ENCODE measurements around the gene ZDHHC6. TPM values are rescaled to one million over a fixed set of nuclear protein-coding genes. Genes with fewer than 3 reads are reported as not detected.
"Not testable (repeated sequence)": the region's sequence is repeated elsewhere in the genome, so short reads cannot be mapped to it uniquely, and the experiment has no call there.

ZDHHC6 gene
- total RNA-seq, 2 donors from 2014 or later, result 45.4 to 56.2 TPM

DNA sequence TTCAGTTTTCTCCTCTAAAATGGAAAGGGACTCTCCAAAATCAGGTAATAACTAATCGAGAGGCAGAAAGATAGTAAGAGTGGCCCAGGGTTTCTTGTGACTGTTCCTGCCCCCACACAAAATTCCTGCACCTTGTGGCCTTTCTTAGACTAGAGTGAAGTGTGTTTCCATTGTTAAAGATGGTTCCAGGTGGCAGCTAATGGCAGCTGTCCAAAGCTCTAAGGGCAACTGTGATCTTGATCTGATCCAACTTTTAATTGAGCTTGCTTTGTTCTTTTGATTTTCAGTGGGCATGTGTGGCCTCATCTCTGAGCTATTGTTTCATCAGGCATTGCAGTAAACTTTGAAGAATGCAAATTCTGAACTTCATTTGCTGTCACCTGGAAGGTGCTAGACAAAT is 53.4 kb downstream of the ZDHHC6 start:
- Mint-ChIP-seq H3K27ac (peak overlapping the region; percentile 67), H3K9me3 (no peaks in the 10 kb centered on the region), H3K4me1 (peaks cover 30% of the 10 kb centered on the region), H3K36me3 (ENCODE audit: low read depth) (peaks cover 15% of the 10 kb centered on the region), H3K27me3 (no peaks in the 10 kb centered on the region), H3K4me3 (no peak overlapping the region)
- no peak for ATAC-seq (replicated peaks)

DNA sequence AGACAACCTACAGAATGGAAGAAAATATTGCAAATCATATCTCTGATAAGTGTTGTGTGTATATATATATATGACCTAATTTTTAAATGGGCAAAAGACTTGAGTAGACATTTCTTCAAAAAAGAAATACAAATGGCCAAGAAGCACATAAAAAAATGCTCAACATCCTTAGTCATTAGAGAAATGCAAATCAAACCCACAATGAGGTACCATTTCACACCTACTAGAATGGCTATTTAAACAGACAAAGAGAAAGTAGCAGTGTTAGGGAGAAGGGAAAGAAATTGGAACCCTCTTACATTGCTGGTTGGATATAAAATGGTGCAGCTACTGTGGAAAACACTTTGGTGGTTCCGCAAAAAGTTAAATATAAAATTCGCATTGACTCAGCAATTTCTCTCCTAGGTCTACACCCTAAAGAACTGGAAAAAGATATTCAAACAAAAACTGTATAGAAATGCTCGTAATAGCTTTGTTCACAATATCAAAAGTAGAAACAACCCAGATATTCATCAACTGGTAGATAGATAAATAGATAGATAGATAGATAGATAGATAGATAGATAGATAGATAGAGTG is 56.5 kb downstream of the ZDHHC6 start:
- peak; percentile 27 for ATAC-seq (replicated peaks)
- peaks cover 48% of the 10 kb centered on the region for H3K4me1 Mint-ChIP-seq
- no peaks in the 10 kb centered on the region for H3K9me3 Mint-ChIP-seq
- peak overlapping the region; percentile 78 for H3K27ac Mint-ChIP-seq
- H3K27me3 Mint-ChIP-seq, result no peaks in the 10 kb centered on the region
- H3K36me3 Mint-ChIP-seq (ENCODE audit: low read depth), result peaks cover 39% of the 10 kb centered on the region
- H3K4me3 Mint-ChIP-seq, result peak overlapping the region; percentile 73

DNA sequence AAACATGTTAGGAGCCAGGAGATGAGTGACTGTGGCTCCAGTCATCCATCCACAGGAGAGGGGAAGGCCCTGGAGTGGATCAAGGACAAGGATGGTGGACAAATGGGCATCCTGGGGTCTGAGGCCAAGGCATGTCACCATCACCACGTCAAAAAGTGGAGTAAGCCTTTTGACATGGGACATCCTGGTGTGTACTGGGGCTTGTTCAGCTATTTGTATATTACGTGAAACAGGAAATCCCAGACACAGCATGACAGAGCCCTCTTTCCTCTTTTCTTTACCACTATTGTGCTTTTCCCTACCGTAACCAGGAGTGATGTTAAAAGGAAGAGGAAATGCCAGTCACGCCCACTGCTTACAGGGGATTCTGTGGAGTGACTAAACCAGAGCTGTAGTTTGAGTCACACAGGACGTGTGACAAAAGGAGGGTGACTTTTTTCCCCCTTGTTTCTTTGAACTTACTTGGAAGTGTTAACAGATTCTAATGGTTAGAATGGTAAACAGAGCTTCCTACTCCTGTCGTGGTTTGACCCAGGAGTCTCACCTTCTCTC is 57.4 kb downstream of the ZDHHC6 start:
- Mint-ChIP-seq H3K27me3 (no peaks in the 10 kb centered on the region), H3K4me3 (peak overlapping the region; percentile 73), H3K27ac (peak overlapping the region; percentile 78), H3K4me1 (peaks cover 56% of the 10 kb centered on the region), H3K36me3 (ENCODE audit: low read depth) (peaks cover 47% of the 10 kb centered on the region), H3K9me3 (no peaks in the 10 kb centered on the region)
- peak; percentile 93 for ATAC-seq (replicated peaks)

DNA sequence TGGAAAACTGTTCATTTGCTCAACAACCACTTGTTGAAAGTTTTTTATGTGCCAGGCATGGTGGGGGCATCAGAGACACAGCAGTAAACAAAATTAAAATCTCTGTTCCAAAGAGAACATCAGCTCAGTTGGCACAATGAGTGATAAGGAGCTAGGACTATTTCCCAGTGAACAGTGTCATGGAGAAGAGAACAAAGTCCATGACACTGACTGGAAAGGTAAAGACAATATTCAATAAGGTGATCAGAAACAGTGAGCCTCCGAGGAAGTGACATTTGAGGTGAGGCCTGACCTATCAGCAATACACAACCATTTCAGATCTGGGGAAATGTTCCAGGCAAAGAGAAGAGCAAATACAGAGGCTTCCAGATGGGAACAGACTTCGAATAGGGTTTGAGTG is 58.2 kb downstream of the ZDHHC6 start:
- peak overlapping the region; percentile 78 for H3K27ac Mint-ChIP-seq
- H3K9me3 Mint-ChIP-seq, result no peaks in the 10 kb centered on the region
- H3K4me1 Mint-ChIP-seq, result peaks cover 62% of the 10 kb centered on the region
- H3K27me3 Mint-ChIP-seq, result no peaks in the 10 kb centered on the region
- H3K4me3 Mint-ChIP-seq, result peak overlapping the region; percentile 73
- ATAC-seq (replicated peaks), result no peak
- peaks cover 51% of the 10 kb centered on the region for H3K36me3 Mint-ChIP-seq (ENCODE audit: low read depth)

GRCh38 chr10:112388056-112388455 is 58.7 kb downstream of the ZDHHC6 start:
- not testable (repeated sequence) for H3K27me3 Mint-ChIP-seq; H3K9me3 Mint-ChIP-seq; ATAC-seq (replicated peaks)
- peaks cover 51% of the 10 kb centered on the region for H3K36me3 Mint-ChIP-seq (ENCODE audit: low read depth)
- H3K27ac Mint-ChIP-seq, result peak overlapping the region; percentile 78
- peak overlapping the region; percentile 73 for H3K4me3 Mint-ChIP-seq
- peaks cover 64% of the 10 kb centered on the region for H3K4me1 Mint-ChIP-seq

GRCh38 chr10:112385201-112385600 is 61.5 kb downstream of the ZDHHC6 start:
- no peaks in the 10 kb centered on the region for H3K27me3 Mint-ChIP-seq
- peak overlapping the region; percentile 51 for H3K4me3 Mint-ChIP-seq
- no peaks in the 10 kb centered on the region for H3K9me3 Mint-ChIP-seq
- peaks cover 67% of the 10 kb centered on the region for H3K36me3 Mint-ChIP-seq (ENCODE audit: low read depth)
- H3K27ac Mint-ChIP-seq, result peak overlapping the region; percentile 80
- no peak for ATAC-seq (replicated peaks)
- H3K4me1 Mint-ChIP-seq, result peaks cover 63% of the 10 kb centered on the region

GRCh38 chr10:112384141-112384540 is 62.6 kb downstream of the ZDHHC6 start:
- Mint-ChIP-seq H3K9me3 (no peaks in the 10 kb centered on the region), H3K4me1 (peaks cover 63% of the 10 kb centered on the region), H3K36me3 (ENCODE audit: low read depth) (peaks cover 78% of the 10 kb centered on the region), H3K27me3 (no peaks in the 10 kb centered on the region), H3K27ac (peak overlapping the region; percentile 80), H3K4me3 (peak overlapping the region; percentile 51)
- ATAC-seq (replicated peaks), result no peak

DNA sequence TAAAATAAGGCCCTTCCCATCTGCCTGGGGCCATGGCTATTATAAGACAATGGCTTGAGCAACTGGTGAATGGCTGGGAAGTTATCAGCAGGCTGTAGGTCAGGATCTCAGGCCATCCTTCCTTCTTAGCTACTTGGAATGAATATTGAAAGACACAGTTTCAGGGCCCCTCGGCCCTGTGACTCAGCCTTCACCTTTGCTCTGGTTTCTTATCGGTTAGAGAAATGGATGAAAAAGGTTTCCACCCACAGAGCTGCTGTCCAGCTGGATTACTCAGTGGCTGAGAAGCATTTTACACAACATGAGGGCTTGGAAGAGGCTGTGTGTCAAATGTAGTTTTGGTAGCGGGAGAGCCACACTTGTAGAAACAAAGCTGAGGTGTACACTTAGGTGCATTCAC is 63.4 kb downstream of the ZDHHC6 start:
- H3K36me3 Mint-ChIP-seq (ENCODE audit: low read depth), result peaks cover 77% of the 10 kb centered on the region
- no peaks in the 10 kb centered on the region for H3K9me3 Mint-ChIP-seq
- peaks cover 55% of the 10 kb centered on the region for H3K4me1 Mint-ChIP-seq
- H3K4me3 Mint-ChIP-seq, result peak overlapping the region; percentile 51
- peak; percentile 92 for ATAC-seq (replicated peaks)
- H3K27me3 Mint-ChIP-seq, result no peaks in the 10 kb centered on the region
- peak overlapping the region; percentile 80 for H3K27ac Mint-ChIP-seq

DNA sequence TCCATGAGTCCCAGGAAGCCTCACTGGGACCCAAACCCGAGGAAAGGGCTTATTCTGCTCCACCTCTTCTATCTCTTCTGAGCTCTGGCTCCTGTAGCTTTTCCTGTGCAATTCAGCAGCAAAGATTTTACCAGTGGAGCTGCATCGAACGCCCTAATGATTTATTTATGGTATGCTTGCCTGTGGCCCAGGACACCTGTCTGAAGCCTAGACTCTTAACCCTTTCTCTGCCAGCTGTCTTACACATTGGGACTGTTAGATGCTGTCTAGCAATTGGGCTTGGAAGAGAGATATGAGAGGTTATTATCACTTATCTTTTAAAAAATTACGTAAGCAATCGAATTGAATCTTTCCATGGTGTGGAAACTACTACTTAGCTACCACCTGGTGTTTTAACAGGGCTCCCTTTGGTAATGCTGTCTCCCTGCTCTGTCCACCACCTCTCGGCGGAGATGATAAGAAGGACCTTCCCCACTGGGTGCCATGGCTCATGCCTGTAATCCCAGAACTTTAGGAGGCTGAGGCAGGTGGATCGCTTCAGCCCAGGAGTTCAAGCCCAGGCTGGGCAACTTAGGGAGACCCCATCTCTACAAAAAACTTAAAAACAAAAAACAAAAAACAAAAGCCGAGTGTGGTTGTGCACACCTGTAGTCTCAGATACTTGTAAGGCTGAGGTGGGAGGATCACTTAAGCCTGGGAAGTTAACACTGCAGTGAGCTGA is 64.0 kb downstream of the ZDHHC6 start:
- H3K4me3 Mint-ChIP-seq, result peak overlapping the region; percentile 51
- no peaks in the 10 kb centered on the region for H3K27me3 Mint-ChIP-seq
- H3K27ac Mint-ChIP-seq, result no peak overlapping the region
- H3K9me3 Mint-ChIP-seq, result no peaks in the 10 kb centered on the region
- ATAC-seq (replicated peaks), result no peak
- peaks cover 77% of the 10 kb centered on the region for H3K36me3 Mint-ChIP-seq (ENCODE audit: low read depth)
- H3K4me1 Mint-ChIP-seq, result peaks cover 56% of the 10 kb centered on the region

Other genes starting within 250 kb of the ZDHHC6 start
- not detected for gene TECTB, start 163.5 kb downstream of the ZDHHC6 start, total RNA-seq
- 10 to 100 TPM; 56.6 to 71.9 TPM for gene ACSL5, start 72.8 kb downstream of the ZDHHC6 start, total RNA-seq
- 10 to 100 TPM; 35.2 to 46.9 TPM for gene VTI1A, start 301 bp upstream of the ZDHHC6 start, total RNA-seq

Data from activated T-helper 17 cell treated with anti-CD3 and anti-CD28 coated beads, Interleukin-2, amount 50 U/mL, for 72 hours (primary cell).